HEK293T (cell line): ENCODE data around the gene UGT2B28.
"Not testable (repeated sequence)": the region's sequence is repeated elsewhere in the genome, so short reads cannot be mapped to it uniquely, and the experiment has no call there.

Experiments used
- ARNT ChIP-seq: fragments of 450-650 bp; IDR thresholded peaks from 2 replicates; pipeline ENCODE4 v1.6.1; 2017; ENCODE audit warnings: mild to moderate bottlenecking
- CTBP1 ChIP-seq: fragments of 450-650 bp; IDR thresholded peaks from 2 replicates; pipeline ENCODE4 v1.6.1; 2016; ENCODE audit warnings: borderline replicate concordance
- FOXK2 ChIP-seq: fragments of 450-650 bp; IDR thresholded peaks from 2 replicates; pipeline ENCODE4 v1.6.1; 2016; ENCODE audit warnings: mild to moderate bottlenecking
- HDGF ChIP-seq: fragments of 450-650 bp; IDR thresholded peaks from 2 replicates; pipeline ENCODE4 v1.6.1; 2017; ENCODE audit warnings: antibody characterized with exemption, borderline replicate concordance
- L3MBTL2 ChIP-seq: fragments of 450-650 bp; conservative IDR thresholded peaks from 2 replicates; pipeline ENCODE4 v1.6.1; 2016; ENCODE audit warnings: mild to moderate bottlenecking
- LEF1 ChIP-seq: fragments of 450-650 bp; IDR thresholded peaks from 2 replicates; pipeline ENCODE4 v1.6.1; 2017; ENCODE audit warnings: mild to moderate bottlenecking, borderline replicate concordance
- NFRKB ChIP-seq: fragments of 450-650 bp; IDR thresholded peaks from 2 replicates; pipeline ENCODE4 v1.6.1; 2016; ENCODE audit warnings: mild to moderate bottlenecking, moderate library complexity
- SP1 ChIP-seq: fragments of 450-650 bp; IDR thresholded peaks from 2 replicates; pipeline ENCODE4 v1.6.1; 2017
- SUZ12 ChIP-seq: fragments of 450-650 bp; IDR thresholded peaks from 2 replicates; pipeline ENCODE4 v1.6.1; 2016; ENCODE audit warnings: mild to moderate bottlenecking
- ZNF384 ChIP-seq: fragments of 450-650 bp; IDR thresholded peaks from 2 replicates; pipeline ENCODE4 v1.6.1; 2016

GRCh38 chr4:69250884-69251283, 29.4 kb upstream of the UGT2B28 start:
- not testable (repeated sequence) for TF ChIP-seq HDGF, LEF1, SUZ12, NFRKB, ARNT, ZNF384, CTBP1, FOXK2, SP1, L3MBTL2
